ENCODE measurements around the gene PLAAT2. TPM values are rescaled to one million over a fixed set of nuclear protein-coding genes. Genes with fewer than 3 reads are reported as not detected.

The PLAAT2 gene
- total and polyA plus RNA-seq, 9 of the 15 experiments (the other 6 are each of a cell fraction or from before 2014, with no cell fraction given) = not detected

DNA sequence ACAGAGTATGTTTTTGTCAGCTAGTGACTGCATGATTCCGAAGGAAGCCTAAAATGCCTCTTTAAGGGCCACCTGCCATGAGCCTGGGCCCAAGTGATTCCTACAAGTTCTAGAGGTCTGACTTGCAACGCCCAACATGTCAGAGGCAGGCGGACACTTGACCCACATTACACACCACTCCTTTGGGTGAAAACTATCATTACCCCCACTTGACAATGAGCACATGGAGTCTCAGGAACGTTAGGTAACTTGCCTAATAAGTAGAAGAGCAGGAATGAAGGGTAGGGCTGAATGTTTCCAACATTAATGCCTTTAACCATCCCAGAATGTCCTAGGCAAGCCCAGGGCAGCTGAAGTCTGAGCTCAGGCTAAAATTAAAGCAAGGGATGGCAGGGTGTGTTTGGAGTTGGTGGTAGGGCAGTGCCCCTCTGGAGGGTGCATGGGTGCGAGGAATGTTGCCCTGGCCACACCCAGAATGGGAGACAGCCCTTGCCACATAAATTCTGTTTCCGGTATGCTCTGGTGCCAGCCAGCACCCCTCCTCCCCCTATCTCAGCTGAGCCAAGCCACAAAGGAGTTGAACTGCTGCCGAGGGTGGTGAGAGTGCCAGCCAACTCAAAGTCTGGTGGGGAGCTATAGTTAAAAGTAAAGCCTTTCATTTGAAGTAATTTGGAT is 2.5 kb downstream of the PLAAT2 start:
- Histone ChIP-seq H3K9me3 (replicated peaks; ENCODE audit: control insufficient read depth, insufficient read depth, low read depth, low read length) (no peaks in the 10 kb centered on the region), H3K4me2 (ENCODE audit: insufficient read depth, low read length) (no peak overlapping the region), H3K79me2 (ENCODE audit: control insufficient read depth, insufficient read depth, low read length) (no peaks in the 10 kb centered on the region), H3K9ac (ENCODE audit: insufficient read depth in 1 of 2, low read depth in 2 of 2, low read length in 2 of 2) (no peak overlapping the region), H3K4me1 (replicated peaks in 1 of 2; ENCODE audit: control insufficient read depth in 2 of 2, insufficient read depth in 2 of 2, low read length in 2 of 2) (peaks cover 9 to 29% of the 10 kb centered on the region in 2 experiments; a peak in 4 of 5 replicates), H3K27ac (ENCODE audit: extremely low read depth, low read depth, low read length) (no peak overlapping the region), H3K36me3 (ENCODE audit: control insufficient read depth, insufficient read depth, low read length) (no peaks in the 10 kb centered on the region), H4K20me1 (replicated peaks; ENCODE audit: control insufficient read depth, insufficient read depth, low read length) (no peaks in the 10 kb centered on the region), H3K4me3 (no peak overlapping the region), H2AFZ (ENCODE audit: low read depth, low read length) (no peak overlapping the region), H3K9me1 (ENCODE audit: control insufficient read depth, insufficient read depth, low read length) (no peaks in the 10 kb centered on the region), H3K27me3 (ENCODE audit: control insufficient read depth in 2 of 2, insufficient read depth in 2 of 2, low read length in 2 of 2) (no peaks in the 10 kb centered on the region)
- intact Hi-C loops (cut with micrococcal nuclease) (no loop called here), in situ Hi-C loops (cut with MboI) (no loop called here)
- ATAC-seq (no peak), FAIRE-seq (no peak), DNase-seq (ENCODE audit: extremely low read depth in 1 of 4, low spot score in 3 of 4) (no peak)
- no peak for TF ChIP-seq C11orf30 (IDR thresholded peaks at IDR 0.05; ENCODE audit: low read depth)
- no peak for TF ChIP-seq ETV6 (IDR thresholded peaks at IDR 0.05; ENCODE audit: borderline replicate concordance in 1 of 2, low read depth in 2 of 2, low read length in 1 of 2)
- no peak for TF ChIP-seq ETV6 (CRISPR knock-in tag; IDR thresholded peaks at IDR 0.05; ENCODE audit: borderline replicate concordance)
- no peak for TF ChIP-seq ILK (tag; IDR thresholded peaks at IDR 0.05; ENCODE audit: borderline replicate concordance, low read depth)
- TF ChIP-seq ATF2 (CRISPR knock-in tag; IDR thresholded peaks at IDR 0.05) = no peak
- TF ChIP-seq, protein P1, sequence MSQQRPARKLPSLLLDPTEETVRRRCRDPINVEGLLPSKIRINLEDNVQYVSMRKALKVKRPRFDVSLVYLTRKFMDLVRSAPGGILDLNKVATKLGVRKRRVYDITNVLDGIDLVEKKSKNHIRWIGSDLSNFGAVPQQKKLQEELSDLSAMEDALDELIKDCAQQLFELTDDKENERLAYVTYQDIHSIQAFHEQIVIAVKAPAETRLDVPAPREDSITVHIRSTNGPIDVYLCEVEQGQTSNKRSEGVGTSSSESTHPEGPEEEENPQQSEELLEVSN (IDR thresholded peaks at IDR 0.05; ENCODE audit: borderline replicate concordance in 1 of 2, extremely low read depth in 1 of 2, insufficient read depth in 1 of 2, insufficient read length in 1 of 2, low read depth in 1 of 2, low read length in 1 of 2, poor library complexity in 1 of 2, severe bottlenecking in 1 of 2) = no peak
- ChIA-PET CTCF (ENCODE audit: low intra/inter-chr PET ratio) (no interaction called here), POLR2A (interaction anchor here (1.1 kb wide), 1 partner anchor 11 kb away, joined by 3 read pairs; no protein-coding TSS in a partner anchor)
- 47% methylated on average over 7 of the region's 7 CpGs for WGBS (ENCODE audit: insufficient coverage, low coverage, missing lambda C conversion rate)
- BruUV-seq (replicated peaks) = no TSS peak

All from K562 (cell line).